ENCODE data around the gene PCED1B.

Gene PCED1B

GRCh38 chr12:47067176-47067575 lies 12.2 kb upstream of the PCED1B start:
- no peak for DNase-seq (ENCODE audit: low read depth in 3 of 3, low spot score in 1 of 3)

- DNase-seq (ENCODE audit: low read depth in 3 of 3, low spot score in 1 of 3), result no peak
These were observed 11.5 kb upstream of the PCED1B start for GRCh38 chr12:47067771-47068431.

- DNase-seq (ENCODE audit: low read depth in 3 of 3, low spot score in 1 of 3), result no peak
These were observed 10.9 kb upstream of the PCED1B start for GRCh38 chr12:47068539-47068938.

- DNase-seq (ENCODE audit: low read depth in 3 of 3, low spot score in 1 of 3), result no peak
These were observed 9.1 kb upstream of the PCED1B start for GRCh38 chr12:47070310-47070709.

GRCh38 chr12:47071241-47071852 lies 8.1 kb upstream of the PCED1B start:
- DNase-seq (ENCODE audit: low read depth in 3 of 3, low spot score in 1 of 3), result no peak

GRCh38 chr12:47073951-47074350 lies 5.5 kb upstream of the PCED1B start:
- DNase-seq (ENCODE audit: low read depth in 3 of 3, low spot score in 1 of 3), result no peak

GRCh38 chr12:47074757-47075156 lies 4.7 kb upstream of the PCED1B start:
- no peak for DNase-seq (ENCODE audit: low read depth in 3 of 3, low spot score in 1 of 3)

GRCh38 chr12:47075192-47076084 lies 4.0 kb upstream of the PCED1B start:
- no peak for DNase-seq (ENCODE audit: low read depth in 3 of 3, low spot score in 1 of 3)

GRCh38 chr12:47077206-47078085 lies 2.0 kb upstream of the PCED1B start:
- DNase-seq (ENCODE audit: low read depth in 3 of 3, low spot score in 1 of 3), result no peak

GRCh38 chr12:47078086-47078395 lies 1.4 kb upstream of the PCED1B start:
- DNase-seq (ENCODE audit: low read depth in 3 of 3, low spot score in 1 of 3), result no peak

GRCh38 chr12:47078733-47079467 lies 521 bp upstream of the PCED1B start:
- DNase-seq (ENCODE audit: low read depth in 3 of 3, low spot score in 1 of 3), result peak in 1 of 3 donors; percentile 7

GRCh38 chr12:47079981-47080724 lies 732 bp downstream of the PCED1B start:
- peak in 1 of 3 donors; percentile 25 for DNase-seq (ENCODE audit: low read depth in 3 of 3, low spot score in 1 of 3)

GRCh38 chr12:47080725-47081502 lies 1.5 kb downstream of the PCED1B start:
- DNase-seq (ENCODE audit: low read depth in 3 of 3, low spot score in 1 of 3), result peak in 1 of 3 donors; percentile 29

- DNase-seq (ENCODE audit: low read depth in 3 of 3, low spot score in 1 of 3), result no peak
These were observed 2.9 kb downstream of the PCED1B start for GRCh38 chr12:47082283-47082682.

GRCh38 chr12:47082796-47083621 lies 3.6 kb downstream of the PCED1B start:
- DNase-seq (ENCODE audit: low read depth in 3 of 3, low spot score in 1 of 3), result no peak

- no peak for DNase-seq (ENCODE audit: low read depth in 3 of 3, low spot score in 1 of 3)
These were observed 4.8 kb downstream of the PCED1B start for GRCh38 chr12:47084172-47084571.

- no peak for DNase-seq (ENCODE audit: low read depth in 3 of 3, low spot score in 1 of 3)
These were observed 6.4 kb downstream of the PCED1B start for GRCh38 chr12:47085815-47086252.

- no peak for DNase-seq (ENCODE audit: low read depth in 3 of 3, low spot score in 1 of 3)
These were observed 7.8 kb downstream of the PCED1B start for GRCh38 chr12:47087088-47087688.
